Fibroblast of the aortic adventitia (primary cell): ENCODE data around the gene MTERF1. TPM values are rescaled to one million over a fixed set of nuclear protein-coding genes. Genes with fewer than 3 reads are reported as not detected.

Experiments used
- DNase-seq: peaks from one replicate; pipeline ENCODE4 v3.0.0-alpha.2; 2010; ENCODE audit warnings: low read depth
- H3K4me3 ChIP-seq: 2 replicates; pipeline ENCODE4 v1.5.1; 2011; ENCODE audit warnings: low read depth, mild to moderate bottlenecking, control low read depth, low read length, moderate library complexity
- total RNA-seq: library from RNA; depleted of rRNA; stranded (reverse); fragments of >200 nt; gene quantifications from 2 replicates; pipeline ENCODE4 v1.2.3, GENCODE V29; 2012; ENCODE audit warnings: low replicate concordance
- TF ChIP-seq, protein P1 (sequence below): IDR thresholded peaks from 2 replicates; pipeline ENCODE4 v1.5.1; 2011; ENCODE audit warnings: mild to moderate bottlenecking, low read length, control low read depth, inconsistent platforms; ENCODE audit not compliant: insufficient read depth

The MTERF1 gene
- total RNA-seq, 1 donor = 15.8 TPM

DNA sequence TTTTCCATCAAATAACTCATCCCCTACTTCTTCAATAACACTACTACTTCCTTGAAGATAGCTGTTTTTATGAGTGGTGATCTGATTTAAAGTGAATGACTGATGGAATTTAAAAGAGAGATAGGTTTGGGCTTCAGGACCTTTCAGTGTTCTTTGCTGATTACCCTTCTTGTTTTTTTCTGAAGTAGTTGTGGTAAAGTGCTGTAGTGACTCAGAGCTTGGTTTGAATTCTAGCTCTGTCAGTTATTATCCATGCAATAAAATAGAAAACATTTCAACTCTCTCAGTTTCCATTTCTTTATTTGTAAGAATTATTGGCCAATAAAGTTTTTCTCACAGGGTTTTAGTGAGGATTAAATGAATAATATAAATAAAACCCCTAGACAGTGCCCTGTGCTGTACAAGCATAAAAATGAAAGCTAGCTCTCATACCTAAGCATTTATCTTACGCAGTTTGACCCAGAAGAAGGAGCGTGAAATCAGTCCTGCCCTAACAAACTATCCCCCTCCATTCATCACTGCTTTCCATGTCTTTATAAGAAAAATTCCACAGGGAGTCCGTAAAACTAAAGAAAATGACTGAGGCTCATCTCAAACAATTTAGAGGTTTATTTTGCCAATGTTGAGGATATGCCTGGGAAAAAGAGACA, 35.0 kb upstream of the MTERF1 start:
- TF ChIP-seq, protein P1, sequence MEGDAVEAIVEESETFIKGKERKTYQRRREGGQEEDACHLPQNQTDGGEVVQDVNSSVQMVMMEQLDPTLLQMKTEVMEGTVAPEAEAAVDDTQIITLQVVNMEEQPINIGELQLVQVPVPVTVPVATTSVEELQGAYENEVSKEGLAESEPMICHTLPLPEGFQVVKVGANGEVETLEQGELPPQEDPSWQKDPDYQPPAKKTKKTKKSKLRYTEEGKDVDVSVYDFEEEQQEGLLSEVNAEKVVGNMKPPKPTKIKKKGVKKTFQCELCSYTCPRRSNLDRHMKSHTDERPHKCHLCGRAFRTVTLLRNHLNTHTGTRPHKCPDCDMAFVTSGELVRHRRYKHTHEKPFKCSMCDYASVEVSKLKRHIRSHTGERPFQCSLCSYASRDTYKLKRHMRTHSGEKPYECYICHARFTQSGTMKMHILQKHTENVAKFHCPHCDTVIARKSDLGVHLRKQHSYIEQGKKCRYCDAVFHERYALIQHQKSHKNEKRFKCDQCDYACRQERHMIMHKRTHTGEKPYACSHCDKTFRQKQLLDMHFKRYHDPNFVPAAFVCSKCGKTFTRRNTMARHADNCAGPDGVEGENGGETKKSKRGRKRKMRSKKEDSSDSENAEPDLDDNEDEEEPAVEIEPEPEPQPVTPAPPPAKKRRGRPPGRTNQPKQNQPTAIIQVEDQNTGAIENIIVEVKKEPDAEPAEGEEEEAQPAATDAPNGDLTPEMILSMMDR = no peak
- peak; percentile 37 for DNase-seq

DNA sequence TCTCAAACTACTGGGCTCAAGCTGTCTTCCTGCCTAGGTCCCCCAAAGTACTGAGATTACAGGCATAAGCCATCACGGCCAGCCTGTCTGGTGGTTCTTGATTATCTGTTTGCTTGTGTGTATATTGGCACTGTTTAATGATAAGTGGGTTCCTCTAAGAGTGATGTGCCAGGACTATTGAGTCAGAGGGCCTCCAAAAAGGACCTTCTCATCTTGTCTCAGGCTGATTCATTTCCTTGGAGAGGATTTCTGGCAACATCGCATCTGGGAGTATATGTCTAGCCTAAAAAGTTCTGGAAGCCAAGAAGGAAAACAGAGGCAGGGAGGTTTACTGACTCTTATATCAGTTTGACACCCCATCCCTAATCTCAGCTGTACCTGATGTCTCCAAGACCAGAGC, 33.1 kb upstream of the MTERF1 start:
- H3K4me3 ChIP-seq = no peak overlapping the region
- TF ChIP-seq, protein P1 = no peak
- peak; percentile 96 for DNase-seq

More for the DNA sequence above, 35.0 kb upstream of the MTERF1 start:
- H3K4me3 ChIP-seq = no peak overlapping the region

DNA sequence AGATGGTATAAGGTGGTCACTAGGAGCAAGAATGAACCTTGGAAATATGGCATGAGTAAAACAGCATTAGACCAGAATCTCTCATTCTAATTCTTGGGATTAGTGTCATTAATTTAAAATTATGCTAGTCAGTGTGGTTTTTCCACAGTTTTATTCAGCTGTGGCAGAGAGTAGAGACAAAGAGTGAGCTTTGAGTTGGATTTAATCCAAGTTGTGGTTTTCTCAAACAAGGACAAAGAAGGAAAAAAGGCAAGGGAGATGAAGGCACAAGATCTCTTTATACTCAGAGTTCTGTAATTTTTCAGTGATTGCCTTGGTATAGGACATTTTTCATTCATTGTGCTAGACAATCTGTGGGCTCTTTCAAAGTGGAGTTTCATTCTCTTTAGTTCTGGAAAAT, 32.0 kb upstream of the MTERF1 start:
- H3K4me3 ChIP-seq = no peak overlapping the region
- TF ChIP-seq, protein P1 = no peak
- peak; percentile 60 for DNase-seq

DNA sequence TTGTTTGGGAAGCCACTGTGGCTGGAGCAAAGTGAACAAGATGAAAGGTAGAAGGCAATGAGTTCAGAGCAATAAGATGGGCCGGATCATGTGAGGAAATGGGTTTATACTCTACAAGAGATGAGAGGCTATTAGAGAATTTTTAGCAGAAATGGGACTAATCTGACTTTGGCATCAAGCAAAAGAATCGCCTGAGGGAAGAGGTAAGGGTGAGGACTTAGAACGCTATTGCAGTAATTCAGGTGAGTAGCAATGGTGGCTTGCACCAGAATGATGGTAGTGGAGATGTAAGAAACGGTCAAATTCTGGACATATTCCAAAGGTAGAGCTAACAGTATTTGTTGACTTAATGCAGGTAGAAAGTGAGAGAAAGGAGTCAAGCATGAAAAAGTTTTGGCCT, 30.6 kb upstream of the MTERF1 start:
- TF ChIP-seq, protein P1 = no peak

DNA sequence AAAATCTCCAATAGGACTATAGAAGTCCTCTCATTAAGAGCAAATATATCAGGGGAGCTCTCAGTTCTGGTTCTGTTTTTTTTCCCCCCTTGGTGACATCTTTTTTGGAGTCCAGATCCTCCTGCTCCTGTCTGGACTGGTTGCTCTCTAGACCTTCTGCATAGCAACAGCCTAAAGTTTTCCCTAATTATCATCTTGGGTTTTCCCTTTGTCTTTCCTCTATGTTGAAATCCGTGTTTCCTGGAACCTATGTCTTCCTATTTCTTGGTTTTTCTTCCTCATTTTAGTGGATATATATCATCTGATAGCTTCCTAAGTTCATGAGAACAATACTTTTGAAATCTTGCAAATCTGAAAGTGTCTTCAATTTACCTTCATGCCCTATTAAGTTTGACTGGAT, 29.7 kb upstream of the MTERF1 start:
- TF ChIP-seq, protein P1 = no peak
- H3K4me3 ChIP-seq = no peak overlapping the region
- DNase-seq = no peak

More for the DNA sequence above, 30.6 kb upstream of the MTERF1 start:
- H3K4me3 ChIP-seq = no peak overlapping the region
- no peak for DNase-seq

DNA sequence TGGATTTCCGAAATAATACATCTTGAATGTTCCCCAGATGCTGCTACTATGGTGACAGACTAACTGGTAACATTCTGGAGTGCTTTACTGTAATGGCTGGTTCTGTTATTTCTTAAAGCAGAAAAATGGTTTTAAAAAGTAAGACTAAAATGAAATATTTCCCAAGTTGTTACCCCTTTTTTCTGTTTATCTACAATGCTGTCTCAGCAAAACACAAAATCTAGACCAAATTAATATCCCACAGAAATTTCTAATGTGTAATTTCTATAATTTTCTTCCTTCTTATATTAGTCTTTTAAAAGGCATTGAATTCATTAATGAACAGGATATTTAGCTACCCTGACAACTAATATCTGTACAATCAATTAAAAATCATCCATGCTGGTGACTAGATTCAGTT, 19.1 kb upstream of the MTERF1 start:
- no peak overlapping the region for H3K4me3 ChIP-seq
- no peak for DNase-seq
- TF ChIP-seq, protein P1 = no peak

DNA sequence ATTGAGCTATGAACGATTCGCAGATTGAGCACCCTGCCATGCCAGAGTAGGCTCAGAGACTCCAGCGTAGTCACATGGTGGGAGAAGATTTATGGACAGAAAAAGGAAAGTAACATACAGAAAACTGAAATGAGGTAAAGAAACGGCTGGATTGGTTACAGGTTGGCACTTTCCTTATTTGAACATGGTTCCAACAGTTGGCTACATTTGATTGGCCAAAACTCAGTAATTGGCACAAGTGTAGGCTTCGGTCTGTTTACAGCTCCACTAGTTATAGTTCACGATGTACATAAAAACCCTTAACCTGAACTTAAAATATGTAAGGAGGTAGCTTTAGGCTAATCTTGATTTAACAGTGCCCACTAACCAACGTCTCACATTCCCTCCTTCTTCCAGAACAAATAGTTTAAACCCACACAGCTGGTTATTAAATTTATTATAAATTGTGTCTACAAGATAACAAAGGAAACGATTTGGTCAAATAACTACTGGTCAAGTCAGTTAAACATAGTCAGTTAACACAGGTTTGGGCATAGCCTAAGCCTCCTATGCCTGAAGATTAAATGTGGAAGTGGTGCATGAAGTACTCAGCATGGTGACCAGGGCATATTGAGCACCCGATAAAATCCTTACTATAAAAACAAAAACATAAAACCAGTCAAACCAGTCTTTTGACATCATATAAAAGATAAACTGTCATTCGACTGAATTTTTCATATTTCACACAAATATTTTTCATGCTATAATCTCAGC, 17.9 kb upstream of the MTERF1 start:
- no peak overlapping the region for H3K4me3 ChIP-seq
- TF ChIP-seq, protein P1 = no peak
- no peak for DNase-seq
